Thoracic aorta (tissue), 2 donors: ENCODE results near the gene ST6GALNAC5. TPM values are rescaled to one million over a fixed set of nuclear protein-coding genes. Genes with fewer than 3 reads are reported as not detected.
"Not testable (repeated sequence)": the region's sequence is repeated elsewhere in the genome, so short reads cannot be mapped to it uniquely, and the experiment has no call there.

Experiments used
- ATAC-seq: fragments of 150-250 bp; one replicate; pipeline ENCODE4 v1.8.0; 2017; ENCODE audit warnings: low read depth; ENCODE audit not compliant: insufficient number of reproducible peaks, low FRiP score
- DNase-seq: peaks from one replicate; pipeline ENCODE4 v3.0.0-alpha.2; 2020; ENCODE audit warnings: low spot score
- H3K27ac ChIP-seq, 2 donors: fragments of 200-600 bp; sonication (generic); 1 replicate in 1 of 2; 2 replicates in 1 of 2; pipeline ENCODE4 v1.5.1; 2016; ENCODE audit warnings: mild to moderate bottlenecking in 2 of 2, moderate library complexity in 2 of 2
- H3K27me3 ChIP-seq: fragments of 200-600 bp; sonication (generic); replicated peaks from 2 replicates; pipeline ENCODE4 v1.6.0; 2016; ENCODE audit warnings: mild to moderate bottlenecking; ENCODE audit not compliant: insufficient read depth
- H3K36me3 ChIP-seq: fragments of 200-600 bp; sonication (generic); one replicate; pipeline ENCODE4 v1.5.1; 2016
- H3K4me1 ChIP-seq, 2 donors: fragments of 200-600 bp; sonication (generic); 1 replicate in 1 of 2; 2 replicates in 1 of 2; pipeline versions ENCODE4 v1.5.1 to v1.6.0; 2016; ENCODE audit warnings: low read depth in 2 of 2, mild to moderate bottlenecking in 1 of 2; ENCODE audit not compliant: control insufficient read depth in 1 of 2
- H3K4me3 ChIP-seq: fragments of 200-600 bp; sonication (generic); 2 replicates; pipeline ENCODE4 v1.5.1; 2016; ENCODE audit warnings: mild to moderate bottlenecking
- H3K9me3 ChIP-seq: fragments of 200-600 bp; sonication (generic); 2 replicates; pipeline ENCODE4 v1.5.1; 2016
- CTCF ChIP-seq: fragments of 200-600 bp; sonication (generic); IDR thresholded peaks from one replicate; pipeline ENCODE4 v1.5.1; 2019; ENCODE audit warnings: antibody characterized with exemption
- total RNA-seq, 2 donors: library from RNA; depleted of rRNA; stranded (reverse); fragments of >200 nt; gene quantifications; one replicate each; pipeline versions ENCODE4 v1.1.0 to v1.2.3, GENCODE V29; 2016

The ST6GALNAC5 gene
- total RNA-seq, 2 donors from 2014 or later = 7.2 to 19.8 TPM

GRCh38 chr1:76870037-76870436 lies 2.8 kb downstream of the ST6GALNAC5 start:
- DNase-seq (no peak), ATAC-seq (no peak)
- H3K27me3 ChIP-seq = no peaks in the 10 kb centered on the region
- no peak overlapping the region for H3K4me3 ChIP-seq
- H3K36me3 ChIP-seq = no peaks in the 10 kb centered on the region
- TF ChIP-seq CTCF = no peak
- no peaks in the 10 kb centered on the region for H3K9me3 ChIP-seq
- H3K4me1 ChIP-seq = peaks cover 5 to 14% of the 10 kb centered on the region in 2 donors
- H3K27ac ChIP-seq = no peak overlapping the region

GRCh38 chr1:76871355-76871974 lies 4.2 kb downstream of the ST6GALNAC5 start:
- H3K4me3 ChIP-seq = no peak overlapping the region

GRCh38 chr1:76872944-76873343 lies 5.7 kb downstream of the ST6GALNAC5 start:
- Histone ChIP-seq H3K4me1 (no peaks in the 10 kb centered on the region), H3K9me3 (no peaks in the 10 kb centered on the region), H3K27ac (no peak overlapping the region), H3K4me3 (no peak overlapping the region), H3K36me3 (no peaks in the 10 kb centered on the region), H3K27me3 (no peaks in the 10 kb centered on the region)
- no peak for TF ChIP-seq CTCF
- DNase-seq = no peak
- no peak for ATAC-seq

More at GRCh38 chr1:76871355-76871974, 4.2 kb downstream of the ST6GALNAC5 start:
- Histone ChIP-seq H3K4me1 (peaks cover 1 to 3% of the 10 kb centered on the region in 2 donors), H3K27ac (no peak overlapping the region), H3K27me3 (no peaks in the 10 kb centered on the region), H3K9me3 (no peaks in the 10 kb centered on the region), H3K36me3 (no peaks in the 10 kb centered on the region)
- ATAC-seq = no peak
- no peak for DNase-seq
- TF ChIP-seq CTCF = no peak

- ATAC-seq (no peak), DNase-seq (no peak)
- no peaks in the 10 kb centered on the region for H3K9me3 ChIP-seq
- H3K27ac ChIP-seq = no peak overlapping the region
- H3K36me3 ChIP-seq = no peaks in the 10 kb centered on the region
- no peaks in the 10 kb centered on the region for H3K27me3 ChIP-seq
- H3K4me1 ChIP-seq = no peaks in the 10 kb centered on the region
- TF ChIP-seq CTCF = no peak
- H3K4me3 ChIP-seq = no peak overlapping the region
Observed at GRCh38 chr1:76876655-76877395, 9.5 kb downstream of the ST6GALNAC5 start.

GRCh38 chr1:76879014-76879413 lies 11.7 kb downstream of the ST6GALNAC5 start:
- DNase-seq, H3K27me3 ChIP-seq, H3K36me3 ChIP-seq, H3K27ac ChIP-seq, H3K4me1 ChIP-seq, ATAC-seq, H3K9me3 ChIP-seq, H3K4me3 ChIP-seq: not testable (repeated sequence)
